PC-3 (cell line): Measurements from ENCODE around the gene VSIG10. TPM values are rescaled to one million over a fixed set of nuclear protein-coding genes. Genes with fewer than 3 reads are reported as not detected.

ENCODE experiments used
- ATAC-seq: fragments of 200-7000 bp; cut with Tn5 transposase; 2 replicates; pipeline ENCODE4 v1.9.1; 2020; ENCODE audit warnings: mild to moderate bottlenecking, moderate library complexity
- BruUV-seq: library from RNA; stranded (reverse); fragments of 400-500 nt; replicated peaks from 2 replicates; lab custom pipeline; 2021; lab: Mats Ljungman, UMichigan
- CTCF ChIA-PET: fragments of 300-600 bp; sonication (Branson Sonifier 250); formaldehyde crosslinking; loops from one replicate; lab custom pipeline; 2022; ENCODE audit warnings: antibody characterized with exemption; lab: Charles Lee
- POLR2A ChIA-PET: fragments of 300-600 bp; sonication (Branson Sonifier 250); formaldehyde crosslinking; loops from one replicate; lab custom pipeline; 2022; ENCODE audit warnings: antibody characterized with exemption; ENCODE audit not compliant: unreplicated experiment; lab: Charles Lee
- DNase-seq: peaks from one replicate; pipeline ENCODE4 v3.0.0-alpha.2; 2015
- H2AFZ ChIP-seq: fragments of 300-600 bp; sonication (generic); 2 replicates; pipeline ENCODE4 v1.6.0; 2016; ENCODE audit warnings: antibody characterized with exemption, low read length
- H3F3A ChIP-seq: fragments of 300-600 bp; sonication (generic); one replicate; pipeline ENCODE4 v1.6.0; 2017; ENCODE audit warnings: antibody characterized with exemption, low read length, control low read depth, mild to moderate bottlenecking; ENCODE audit not compliant: unreplicated experiment
- H3K27ac ChIP-seq: fragments of 300-600 bp; sonication (generic); 2 replicates; pipeline ENCODE4 v1.5.1; 2016; ENCODE audit warnings: mild to moderate bottlenecking, low read length
- H3K27me3 ChIP-seq: fragments of 300-600 bp; sonication (generic); 2 replicates; pipeline ENCODE4 v1.6.1; 2016; ENCODE audit warnings: low read length, mixed read lengths
- H3K36me3 ChIP-seq: fragments of 300-600 bp; sonication (generic); 2 replicates; pipeline ENCODE4 v1.6.1; 2016; ENCODE audit warnings: low read depth, mixed run types, low read length, mixed read lengths
- H3K4me1 ChIP-seq: fragments of 300-600 bp; sonication (generic); 2 replicates; pipeline ENCODE4 v1.5.1; 2016; ENCODE audit warnings: low read length; ENCODE audit not compliant: insufficient read depth
- H3K4me2 ChIP-seq: fragments of 300-600 bp; sonication (generic); 2 replicates; pipeline ENCODE4 v1.6.0; 2016; ENCODE audit warnings: low read length
- H3K4me3 ChIP-seq: fragments of 300-600 bp; sonication (generic); 2 replicates; pipeline ENCODE4 v1.5.1; 2016; ENCODE audit warnings: mild to moderate bottlenecking, low read length, mixed read lengths
- H3K79me2 ChIP-seq: fragments of 300-600 bp; sonication (generic); 2 replicates; pipeline ENCODE4 v1.6.1; 2017; ENCODE audit warnings: low read length, mixed read lengths
- H3K9ac ChIP-seq: fragments of 300-600 bp; sonication (generic); 2 replicates; pipeline ENCODE4 v1.6.0; 2016; ENCODE audit warnings: mild to moderate bottlenecking, low read length
- H3K9me2 ChIP-seq: fragments of 300-600 bp; sonication (generic); replicated peaks from 2 replicates; pipeline ENCODE4 v1.6.1; 2016; ENCODE audit warnings: mixed run types, low read length, mixed read lengths
- H3K9me3 ChIP-seq: fragments of 300-600 bp; sonication (generic); 2 replicates; pipeline ENCODE4 v1.6.1; 2016; ENCODE audit warnings: low read length, mixed read lengths
- H4K20me1 ChIP-seq: fragments of 300-600 bp; sonication (generic); 2 replicates; pipeline ENCODE4 v1.6.1; 2016; ENCODE audit warnings: low read length, mixed read lengths
- CTCF ChIP-seq: fragments of 300-600 bp; sonication (generic); conservative IDR thresholded peaks from 2 replicates; pipeline ENCODE4 v1.5.1; 2017; ENCODE audit warnings: antibody characterized with exemption, low read depth, mild to moderate bottlenecking, low read length
- EZH2 ChIP-seq: fragments of 300-600 bp; sonication (generic); IDR thresholded peaks from one replicate; pipeline ENCODE4 v1.6.1; 2017; ENCODE audit warnings: antibody characterized with exemption, mild to moderate bottlenecking, low read length; ENCODE audit not compliant: unreplicated experiment
- EZH2phosphoT487 ChIP-seq: fragments of 300-600 bp; sonication (generic); IDR thresholded peaks from 2 replicates; pipeline ENCODE4 v1.6.1; 2018; ENCODE audit warnings: mild to moderate bottlenecking, antibody characterized with exemption, low read length, borderline replicate concordance
- intact Hi-C: fragments of 100-400 bp; cut with micrococcal nuclease; formaldehyde crosslinking; loops from 2 replicates; pipeline ENCODE4 v1.9.0; 2023
- total RNA-seq: library from RNA; depleted of rRNA; stranded (reverse); fragments of >200 nt; gene quantifications from 2 replicates; pipeline ENCODE4 v1.2.3, GENCODE V29; 2014

Gene VSIG10
- total RNA-seq, 1 experiment from 2014 or later: 60.8 TPM

GRCh38 chr12:118073768-118074167 lies 30.0 kb downstream of the VSIG10 start:
- no peaks in the 10 kb centered on the region for H3K27me3 ChIP-seq
- H3K4me2 ChIP-seq: no peak overlapping the region
- intact Hi-C loops: no loop called here
- H3K36me3 ChIP-seq: peaks cover 5% of the 10 kb centered on the region; the same call in 1 of the 2 replicates
- no peak overlapping the region for H2AFZ ChIP-seq
- no peaks in the 10 kb centered on the region for H3K9me2 ChIP-seq
- H3F3A ChIP-seq: no peaks in the 10 kb centered on the region
- ChIA-PET CTCF (no interaction called here), POLR2A (no interaction called here)
- no peak for TF ChIP-seq CTCF
- no peak for TF ChIP-seq EZH2phosphoT487
- no peak for TF ChIP-seq EZH2
- no peak overlapping the region for H3K9ac ChIP-seq
- no peaks in the 10 kb centered on the region for H3K79me2 ChIP-seq
- no TSS peak for BruUV-seq
- H3K4me3 ChIP-seq: no peak overlapping the region
- DNase-seq: no peak
- no peak overlapping the region for H3K27ac ChIP-seq
- no peaks in the 10 kb centered on the region for H3K9me3 ChIP-seq
- no peaks in the 10 kb centered on the region for H3K4me1 ChIP-seq
- no peaks in the 10 kb centered on the region for H4K20me1 ChIP-seq
- no peak for ATAC-seq

GRCh38 chr12:118070650-118071049 lies 33.2 kb downstream of the VSIG10 start:
- no peak overlapping the region for H3K4me3 ChIP-seq
- TF ChIP-seq CTCF (no peak), EZH2 (no peak), EZH2phosphoT487 (no peak)
- BruUV-seq: no TSS peak
- no peak for DNase-seq
- no peaks in the 10 kb centered on the region for H4K20me1 ChIP-seq
- CTCF ChIA-PET: no interaction called here
- H3K9me2 ChIP-seq: no peaks in the 10 kb centered on the region
- POLR2A ChIA-PET: no interaction called here
- no peaks in the 10 kb centered on the region for H3K9me3 ChIP-seq
- no peaks in the 10 kb centered on the region for H3K79me2 ChIP-seq
- no peak overlapping the region for H2AFZ ChIP-seq
- no peak overlapping the region for H3K9ac ChIP-seq
- intact Hi-C loops: no loop called here
- H3K4me2 ChIP-seq: no peak overlapping the region
- H3K27me3 ChIP-seq: no peaks in the 10 kb centered on the region
- no peaks in the 10 kb centered on the region for H3F3A ChIP-seq
- H3K27ac ChIP-seq: no peak overlapping the region
- ATAC-seq: no peak
- peaks cover 5% of the 10 kb centered on the region; the same call in 1 of the 2 replicates for H3K36me3 ChIP-seq
- H3K4me1 ChIP-seq: no peaks in the 10 kb centered on the region

GRCh38 chr12:118068445-118068844 lies 35.4 kb downstream of the VSIG10 start:
- intact Hi-C loops: no loop called here

More at GRCh38 chr12:118068445-118068844, 35.4 kb downstream of the VSIG10 start:
- Histone ChIP-seq H3K36me3 (peaks cover 2% of the 10 kb centered on the region; the same call in 1 of the 2 replicates), H3K9ac (no peak overlapping the region), H3K27me3 (no peaks in the 10 kb centered on the region), H3K4me3 (no peak overlapping the region), H3K79me2 (no peaks in the 10 kb centered on the region), H3K4me2 (no peak overlapping the region), H2AFZ (no peak overlapping the region), H3F3A (peaks cover 6% of the 10 kb centered on the region), H3K9me2 (no peaks in the 10 kb centered on the region), H4K20me1 (no peaks in the 10 kb centered on the region), H3K27ac (no peak overlapping the region), H3K9me3 (no peaks in the 10 kb centered on the region), H3K4me1 (peaks cover 8% of the 10 kb centered on the region)
- ATAC-seq (no peak), DNase-seq (no peak)
- TF ChIP-seq EZH2 (no peak), EZH2phosphoT487 (no peak), CTCF (no peak)
- POLR2A ChIA-PET: no interaction called here
- BruUV-seq: no TSS peak
- CTCF ChIA-PET: no interaction called here
